ENCODE measurements around the gene ATP6AP1. TPM values are rescaled to one million over a fixed set of nuclear protein-coding genes. Genes with fewer than 3 reads are reported as not detected.

Gene ATP6AP1
- total and polyA plus RNA-seq, 2 donors from 2014 or later, result 121 to 205 TPM

DNA sequence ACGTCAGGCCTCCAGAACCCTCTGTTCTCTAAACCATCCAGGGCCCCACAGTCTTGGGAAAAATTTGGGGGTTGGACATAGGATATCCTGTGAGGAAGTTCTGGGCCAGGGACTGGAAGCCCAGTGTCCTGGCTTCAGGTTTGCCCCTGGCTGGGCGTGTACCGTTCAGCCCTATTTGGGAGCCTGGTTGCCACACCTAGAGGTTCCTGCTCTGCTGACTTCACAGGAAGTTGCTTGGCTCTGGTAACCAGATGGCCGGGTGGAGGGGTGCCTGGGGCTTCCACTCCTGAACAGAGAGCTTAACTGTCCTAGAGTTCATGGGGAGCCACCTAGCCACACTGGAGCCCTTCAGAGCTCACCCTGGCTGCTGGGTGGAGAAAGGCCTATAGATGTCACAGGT, 16.0 kb upstream of the ATP6AP1 start:
- no peak for FAIRE-seq
- Histone ChIP-seq H3K27me3 (ENCODE audit: control insufficient read depth, insufficient read depth, low read length) (no peaks in the 10 kb centered on the region), H3K4me3 (ENCODE audit: low read length in 3 of 3) (peak overlapping the region in 2 of 3 donors; percentile 45 to 63), H3K4me1 (ENCODE audit: control insufficient read depth in 2 of 3, insufficient read depth in 2 of 3, low read depth in 1 of 3, low read length in 3 of 3) (peaks cover 0 to 6% (median 0%) of the 10 kb centered on the region in 3 donors), H3K27ac (ENCODE audit: low read depth in 2 of 2, low read length in 2 of 2) (peak overlapping the region; percentile 83 to 90), H3K36me3 (ENCODE audit: control insufficient read depth in 2 of 3, insufficient read depth in 3 of 3, low read length in 3 of 3) (no peaks in the 10 kb centered on the region), H3K9me3 (ENCODE audit: control insufficient read depth in 2 of 3, insufficient read depth in 1 of 3, low read length in 3 of 3) (no peaks in the 10 kb centered on the region), H3K9ac (ENCODE audit: low read length in 3 of 3) (peak overlapping the region in 2 of 3 donors; percentile 46 to 48)
- DNase-seq, result no peak
- intact Hi-C loops (cut with DNase I), result no loop called here
- no peak for TF ChIP-seq CTCF (IDR thresholded peaks at IDR 0.05; ENCODE audit: borderline replicate concordance, extremely low read depth, insufficient read depth)

DNA sequence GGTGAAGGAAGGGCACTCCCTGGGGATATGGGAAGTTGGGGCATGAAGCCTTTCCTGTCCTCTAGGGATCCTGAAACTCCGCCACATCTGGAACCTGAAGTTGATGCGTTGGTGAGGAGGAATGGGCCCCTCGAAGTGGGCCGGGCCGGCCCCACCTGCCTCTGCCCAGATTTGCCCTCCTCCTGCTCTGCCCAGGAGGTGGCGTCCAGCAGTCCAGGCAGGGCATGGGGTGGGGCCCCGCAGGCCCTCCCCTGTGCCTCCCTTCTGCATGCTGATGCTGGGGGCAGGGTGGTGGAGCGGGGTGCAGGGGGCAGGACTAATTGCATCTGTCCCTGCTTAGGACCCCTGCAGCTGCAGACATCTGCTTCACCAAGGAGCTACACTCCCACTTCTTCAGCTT, 15.3 kb upstream of the ATP6AP1 start:
- FAIRE-seq (no peak), DNase-seq (no peak)
- Histone ChIP-seq H3K36me3 (ENCODE audit: control insufficient read depth in 2 of 3, insufficient read depth in 3 of 3, low read length in 3 of 3) (no peaks in the 10 kb centered on the region), H3K9me3 (ENCODE audit: control insufficient read depth in 2 of 3, insufficient read depth in 1 of 3, low read length in 3 of 3) (no peaks in the 10 kb centered on the region), H3K27me3 (ENCODE audit: control insufficient read depth, insufficient read depth, low read length) (no peaks in the 10 kb centered on the region), H3K27ac (ENCODE audit: low read depth in 2 of 2, low read length in 2 of 2) (no peak overlapping the region), H3K4me1 (ENCODE audit: control insufficient read depth in 2 of 3, insufficient read depth in 2 of 3, low read depth in 1 of 3, low read length in 3 of 3) (peaks cover 0 to 6% (median 0%) of the 10 kb centered on the region in 3 donors), H3K9ac (ENCODE audit: low read length in 3 of 3) (no peak overlapping the region), H3K4me3 (ENCODE audit: low read length in 3 of 3) (no peak overlapping the region)
- TF ChIP-seq CTCF (IDR thresholded peaks at IDR 0.05; ENCODE audit: borderline replicate concordance, extremely low read depth, insufficient read depth), result no peak
- intact Hi-C loops (cut with DNase I), result no loop called here

- Histone ChIP-seq H3K27ac (ENCODE audit: low read depth in 2 of 2, low read length in 2 of 2) (no peak overlapping the region), H3K36me3 (ENCODE audit: control insufficient read depth in 2 of 3, insufficient read depth in 3 of 3, low read length in 3 of 3) (no peaks in the 10 kb centered on the region), H3K4me1 (ENCODE audit: control insufficient read depth in 2 of 3, insufficient read depth in 2 of 3, low read depth in 1 of 3, low read length in 3 of 3) (peaks cover 0 to 6% (median 0%) of the 10 kb centered on the region in 3 donors), H3K9ac (ENCODE audit: low read length in 3 of 3) (no peak overlapping the region), H3K27me3 (ENCODE audit: control insufficient read depth, insufficient read depth, low read length) (no peaks in the 10 kb centered on the region), H3K4me3 (ENCODE audit: low read length in 3 of 3) (no peak overlapping the region), H3K9me3 (ENCODE audit: control insufficient read depth in 2 of 3, insufficient read depth in 1 of 3, low read length in 3 of 3) (no peaks in the 10 kb centered on the region)
- TF ChIP-seq CTCF (IDR thresholded peaks at IDR 0.05; ENCODE audit: borderline replicate concordance, extremely low read depth, insufficient read depth), result no peak
- intact Hi-C loops (cut with DNase I), result no loop called here
- DNase-seq (no peak), FAIRE-seq (no peak)
Measured at GRCh38 chrX:154417157-154417556, 11.3 kb upstream of the ATP6AP1 start.

DNA sequence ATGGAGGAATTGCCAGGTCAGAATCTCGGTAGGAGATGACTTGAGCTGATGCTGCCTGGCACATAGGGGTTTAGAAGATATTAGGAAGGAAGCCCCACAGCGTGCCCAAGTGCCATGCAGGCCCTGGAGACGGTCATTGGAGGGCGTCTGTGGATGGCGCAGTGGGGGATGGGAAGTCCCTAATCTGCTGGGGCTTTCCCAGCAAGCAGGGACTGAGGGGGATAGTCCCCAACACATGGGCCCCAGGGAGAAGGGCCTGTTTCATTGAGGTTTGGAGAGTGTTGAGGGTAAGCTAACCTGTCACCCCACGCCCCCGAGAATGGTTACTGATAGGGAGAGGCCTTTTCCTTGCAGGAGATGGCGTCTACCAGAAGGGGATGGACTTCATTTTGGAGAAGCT, 9.3 kb upstream of the ATP6AP1 start:
- H3K9ac ChIP-seq (ENCODE audit: low read length in 3 of 3), result no peak overlapping the region
- TF ChIP-seq CTCF (IDR thresholded peaks at IDR 0.05; ENCODE audit: borderline replicate concordance, extremely low read depth, insufficient read depth), result no peak
- no peaks in the 10 kb centered on the region for H3K36me3 ChIP-seq (ENCODE audit: control insufficient read depth in 2 of 3, insufficient read depth in 3 of 3, low read length in 3 of 3)
- DNase-seq (no peak), FAIRE-seq (no peak)
- H3K27ac ChIP-seq (ENCODE audit: low read depth in 2 of 2, low read length in 2 of 2), result no peak overlapping the region
- intact Hi-C loops (cut with DNase I), result no loop called here
- no peaks in the 10 kb centered on the region for H3K9me3 ChIP-seq (ENCODE audit: control insufficient read depth in 2 of 3, insufficient read depth in 1 of 3, low read length in 3 of 3)
- no peaks in the 10 kb centered on the region for H3K4me1 ChIP-seq (ENCODE audit: control insufficient read depth in 2 of 3, insufficient read depth in 2 of 3, low read depth in 1 of 3, low read length in 3 of 3)
- H3K27me3 ChIP-seq (ENCODE audit: control insufficient read depth, insufficient read depth, low read length), result no peaks in the 10 kb centered on the region
- H3K4me3 ChIP-seq (ENCODE audit: low read length in 3 of 3), result no peak overlapping the region
